Right renal pelvis (tissue), 4 donors: Measurements from ENCODE around the gene ODAPH. TPM values are rescaled to one million over a fixed set of nuclear protein-coding genes. Genes with fewer than 3 reads are reported as not detected.

ENCODE experiments used
- polyA plus RNA-seq, 4 donors: library from polyadenylated mRNA; unstranded; fragments of 120-200 nt; gene quantifications; one replicate each; pipeline ENCODE4 v1.2.1, GENCODE V29; 2013; ENCODE audit not compliant: insufficient read length in 4 of 4

The ODAPH gene
- polyA plus RNA-seq, 4 donors: 0.10 to 0.21 (median 0.15) TPM

Other genes starting within 250 kb of the ODAPH start
- gene RCHY1, start 41.7 kb upstream of the ODAPH start, polyA plus RNA-seq: 10 to 100 TPM; 45.0 to 63.1 (median 56.4) TPM
- 10 to 100 TPM; 18.4 to 25.9 (median 22.0) TPM for gene THAP6, start 41.6 kb upstream of the ODAPH start, polyA plus RNA-seq
- gene CDKL2, start 74.5 kb downstream of the ODAPH start, polyA plus RNA-seq: 10 to 100 TPM; 11.2 to 13.5 (median 12.6) TPM
- gene G3BP2, start 117.3 kb downstream of the ODAPH start, polyA plus RNA-seq: 100 to 1,000 TPM; 150 to 184 (median 175) TPM
- 10 to 100 TPM; 80.6 to 92.5 (median 89.9) TPM for gene USO1, start 168.5 kb downstream of the ODAPH start, polyA plus RNA-seq